ENCODE measurements around the gene ZNRF3.

ZNRF3 gene

GRCh38 chr22:28999919-29000556 lies 116.7 kb downstream of the ZNRF3 start:
- no peak overlapping the region for H3K9ac ChIP-seq (ENCODE audit: low read length)
- no peak overlapping the region for H3K4me3 ChIP-seq (ENCODE audit: low read length)
- H3K9me3 ChIP-seq (ENCODE audit: insufficient read depth, low read length): no peaks in the 10 kb centered on the region
- no peak overlapping the region for H2AFZ ChIP-seq (ENCODE audit: low read depth, low read length)
- no peaks in the 10 kb centered on the region; the same call in 1 of the 2 replicates for H4K20me1 ChIP-seq (ENCODE audit: insufficient read depth, low read length)
- H3K79me2 ChIP-seq (ENCODE audit: low read length): no peaks in the 10 kb centered on the region
- no peak overlapping the region for H3K4me2 ChIP-seq (ENCODE audit: low read length)
- TF ChIP-seq EZH2phosphoT487 (IDR thresholded peaks at IDR 0.05; ENCODE audit: low read depth) (no peak), CTCF (IDR thresholded peaks at IDR 0.05; ENCODE audit: low read depth, low read length) (no peak)
- no peak overlapping the region for H3K27ac ChIP-seq (ENCODE audit: low read length)
- H3K27me3 ChIP-seq (ENCODE audit: low read depth, low read length): no peaks in the 10 kb centered on the region
- no peaks in the 10 kb centered on the region for H3K4me1 ChIP-seq (ENCODE audit: low read length)
- peaks cover 4% of the 10 kb centered on the region for H3K36me3 ChIP-seq (replicated peaks; ENCODE audit: low read depth, low read length)

GRCh38 chr22:29000641-29001040 lies 117.3 kb downstream of the ZNRF3 start:
- no peak overlapping the region for H3K4me3 ChIP-seq (ENCODE audit: low read length)
- H3K36me3 ChIP-seq (replicated peaks; ENCODE audit: low read depth, low read length): peaks cover 4% of the 10 kb centered on the region
- H3K9ac ChIP-seq (ENCODE audit: low read length): no peak overlapping the region
- H3K9me3 ChIP-seq (ENCODE audit: insufficient read depth, low read length): no peaks in the 10 kb centered on the region
- H3K79me2 ChIP-seq (ENCODE audit: low read length): no peaks in the 10 kb centered on the region
- H3K4me2 ChIP-seq (ENCODE audit: low read length): no peak overlapping the region
- H3K27ac ChIP-seq (ENCODE audit: low read length): no peak overlapping the region
- no peak for TF ChIP-seq EZH2phosphoT487 (IDR thresholded peaks at IDR 0.05; ENCODE audit: low read depth)
- TF ChIP-seq CTCF (IDR thresholded peaks at IDR 0.05; ENCODE audit: low read depth, low read length): no peak
- no peaks in the 10 kb centered on the region for H3K4me1 ChIP-seq (ENCODE audit: low read length)
- H4K20me1 ChIP-seq (ENCODE audit: insufficient read depth, low read length): no peaks in the 10 kb centered on the region; the same call in 1 of the 2 replicates
- H2AFZ ChIP-seq (ENCODE audit: low read depth, low read length): no peak overlapping the region
- H3K27me3 ChIP-seq (ENCODE audit: low read depth, low read length): no peaks in the 10 kb centered on the region

- Histone ChIP-seq H3K27me3 (ENCODE audit: low read depth, low read length) (no peaks in the 10 kb centered on the region), H3K27ac (ENCODE audit: low read length) (no peak overlapping the region), H3K79me2 (ENCODE audit: low read length) (no peaks in the 10 kb centered on the region), H3K4me3 (ENCODE audit: low read length) (no peak overlapping the region), H4K20me1 (ENCODE audit: insufficient read depth, low read length) (no peaks in the 10 kb centered on the region; the same call in 1 of the 2 replicates), H3K4me2 (ENCODE audit: low read length) (no peak overlapping the region), H2AFZ (ENCODE audit: low read depth, low read length) (no peak overlapping the region), H3K36me3 (replicated peaks; ENCODE audit: low read depth, low read length) (no peaks in the 10 kb centered on the region), H3K9ac (ENCODE audit: low read length) (no peak overlapping the region), H3K9me3 (ENCODE audit: insufficient read depth, low read length) (no peaks in the 10 kb centered on the region), H3K4me1 (ENCODE audit: low read length) (no peaks in the 10 kb centered on the region)
- TF ChIP-seq EZH2phosphoT487 (IDR thresholded peaks at IDR 0.05; ENCODE audit: low read depth) (no peak), CTCF (IDR thresholded peaks at IDR 0.05; ENCODE audit: low read depth, low read length) (no peak)
Observed at GRCh38 chr22:29002603-29003002, 119.2 kb downstream of the ZNRF3 start.

GRCh38 chr22:29003552-29003951 lies 120.2 kb downstream of the ZNRF3 start:
- Histone ChIP-seq H4K20me1 (ENCODE audit: insufficient read depth, low read length) (no peaks in the 10 kb centered on the region; the same call in 1 of the 2 replicates), H3K4me3 (ENCODE audit: low read length) (no peak overlapping the region), H3K9me3 (ENCODE audit: insufficient read depth, low read length) (no peaks in the 10 kb centered on the region), H3K79me2 (ENCODE audit: low read length) (no peaks in the 10 kb centered on the region), H3K9ac (ENCODE audit: low read length) (no peak overlapping the region), H3K4me1 (ENCODE audit: low read length) (no peaks in the 10 kb centered on the region), H3K27me3 (ENCODE audit: low read depth, low read length) (no peaks in the 10 kb centered on the region), H3K36me3 (replicated peaks; ENCODE audit: low read depth, low read length) (no peaks in the 10 kb centered on the region), H3K4me2 (ENCODE audit: low read length) (no peak overlapping the region), H2AFZ (ENCODE audit: low read depth, low read length) (no peak overlapping the region), H3K27ac (ENCODE audit: low read length) (no peak overlapping the region)
- TF ChIP-seq EZH2phosphoT487 (IDR thresholded peaks at IDR 0.05; ENCODE audit: low read depth) (no peak), CTCF (IDR thresholded peaks at IDR 0.05; ENCODE audit: low read depth, low read length) (no peak)
